Fibroblast of skin of back (primary cell): ENCODE data around the gene PTPRK.

Experiments used
- DNase-seq: peaks from one replicate; pipeline ENCODE4 v3.0.0-alpha.2; 2013

PTPRK gene

GRCh38 chr6:128124713-128125112 is 395.7 kb downstream of the PTPRK start:
- DNase-seq = peak; percentile 12

GRCh38 chr6:128121610-128122009 is 398.8 kb downstream of the PTPRK start:
- no peak for DNase-seq

- DNase-seq = no peak
Measured at GRCh38 chr6:128121190-128121589, 399.2 kb downstream of the PTPRK start.

GRCh38 chr6:128118401-128118800 is 402.0 kb downstream of the PTPRK start:
- peak; percentile 28 for DNase-seq

- no peak for DNase-seq
Measured at GRCh38 chr6:128117916-128118315, 402.5 kb downstream of the PTPRK start.

- DNase-seq = no peak
Measured at GRCh38 chr6:128114164-128114563, 406.2 kb downstream of the PTPRK start.

GRCh38 chr6:128112494-128112893 is 407.9 kb downstream of the PTPRK start:
- DNase-seq = no peak

- no peak for DNase-seq
Measured at GRCh38 chr6:128111096-128111495, 409.3 kb downstream of the PTPRK start.

GRCh38 chr6:128107682-128108081 is 412.7 kb downstream of the PTPRK start:
- DNase-seq = no peak

- no peak for DNase-seq
Measured at GRCh38 chr6:128099571-128100197, 420.7 kb downstream of the PTPRK start.

- DNase-seq = peak; percentile 4
Measured at GRCh38 chr6:128098000-128098581, 422.3 kb downstream of the PTPRK start.

GRCh38 chr6:128097009-128097408 is 423.4 kb downstream of the PTPRK start:
- no peak for DNase-seq

- no peak for DNase-seq
Measured at GRCh38 chr6:128095362-128095761, 425.0 kb downstream of the PTPRK start.

GRCh38 chr6:128079021-128079420 is 441.4 kb downstream of the PTPRK start:
- DNase-seq = peak; percentile 67

- no peak for DNase-seq
Measured at GRCh38 chr6:128078276-128078675, 442.1 kb downstream of the PTPRK start.

GRCh38 chr6:128076843-128077242 is 443.6 kb downstream of the PTPRK start:
- DNase-seq = no peak

- DNase-seq = no peak
Measured at GRCh38 chr6:128074567-128074966, 445.8 kb downstream of the PTPRK start.

GRCh38 chr6:128073389-128073788 is 447.0 kb downstream of the PTPRK start:
- DNase-seq = no peak

- DNase-seq = no peak
Measured at GRCh38 chr6:128071212-128071611, 449.2 kb downstream of the PTPRK start.

- DNase-seq = peak; percentile 53
Measured at GRCh38 chr6:128070406-128070805, 450.0 kb downstream of the PTPRK start.

- peak; percentile 86 for DNase-seq
Measured at GRCh38 chr6:128069188-128069587, 451.2 kb downstream of the PTPRK start.

- DNase-seq = no peak
Measured at GRCh38 chr6:128068119-128068479, 452.3 kb downstream of the PTPRK start.

GRCh38 chr6:128067446-128068118 is 452.8 kb downstream of the PTPRK start:
- no peak for DNase-seq

GRCh38 chr6:128065072-128065471 is 455.3 kb downstream of the PTPRK start:
- no peak for DNase-seq
